Astrocyte of the spinal cord (primary cell): ENCODE results near the gene PCDHGB2.
"Not testable (repeated sequence)": the region's sequence is repeated elsewhere in the genome, so short reads cannot be mapped to it uniquely, and the experiment has no call there.

Experiments used
- DNase-seq: peaks from one replicate; pipeline ENCODE4 v3.0.0; 2011; ENCODE audit warnings: low read depth, low spot score
- H3K4me3 ChIP-seq: 2 replicates; pipeline ENCODE4 v1.5.1; 2011; ENCODE audit warnings: low read depth, mild to moderate bottlenecking, low read length, moderate library complexity
- CTCF ChIP-seq: IDR thresholded peaks from 2 replicates; pipeline ENCODE4 v1.5.1; 2012; ENCODE audit warnings: low read depth, mild to moderate bottlenecking, low read length, inconsistent platforms
- in situ Hi-C: cut with HindIII; loops from 2 replicates; pipeline ENCODE4 v1.10.0; 2017; ENCODE audit warnings: low sequenced_read_pairs

Gene PCDHGB2

GRCh38 chr5:141398608-141399007 lies 38.8 kb downstream of the PCDHGB2 start:
- H3K4me3 ChIP-seq = no peak overlapping the region
- DNase-seq = no peak
- TF ChIP-seq CTCF = no peak
- in situ Hi-C loops = no loop called here

GRCh38 chr5:141399555-141400258 lies 39.9 kb downstream of the PCDHGB2 start:
- no peak for DNase-seq
- H3K4me3 ChIP-seq = no peak overlapping the region
- TF ChIP-seq CTCF = no peak
- in situ Hi-C loops = no loop called here

- DNase-seq = peak; percentile 42
Measured at GRCh38 chr5:141402553-141403243, 42.9 kb downstream of the PCDHGB2 start, which contains the start of gene PCDHGA9. Gene PCDHGA9 (plus strand): TSS chr5:141402778. CDS start chr5:141402953, 175 bp downstream.

GRCh38 chr5:141403387-141403786 lies 43.6 kb downstream of the PCDHGB2 start:
- in situ Hi-C loops = no loop called here
- H3K4me3 ChIP-seq = peak overlapping the region; percentile 29
- no peak for DNase-seq
- TF ChIP-seq CTCF = no peak

More at GRCh38 chr5:141402553-141403243, 42.9 kb downstream of the PCDHGB2 start, which contains the start of gene PCDHGA9:
- peak within 1 kb of the TSS; percentile 29 for H3K4me3 ChIP-seq
- peak; percentile 39 for TF ChIP-seq CTCF
- in situ Hi-C loops = no loop called here

GRCh38 chr5:141407790-141408505 lies 48.2 kb downstream of the PCDHGB2 start, which contains the start of gene PCDHGB6:
Gene PCDHGB6 (plus strand): TSS chr5:141408021. CDS start chr5:141408203, 182 bp downstream.
- peak; percentile 50 for DNase-seq
- TF ChIP-seq CTCF = peak; percentile 70
- in situ Hi-C loops = not testable (repeated sequence)
- peak within 1 kb of the TSS; percentile 32 for H3K4me3 ChIP-seq

GRCh38 chr5:141409598-141410306 lies 50.0 kb downstream of the PCDHGB2 start:
- in situ Hi-C loops = no loop called here
- no peak for TF ChIP-seq CTCF

More at GRCh38 chr5:141409598-141410306, 50.0 kb downstream of the PCDHGB2 start:
- no peak for DNase-seq
- no peak overlapping the region for H3K4me3 ChIP-seq
